Keratinocyte (primary cell): ENCODE results near the gene PIK3AP1. TPM values are rescaled to one million over a fixed set of nuclear protein-coding genes. Genes with fewer than 3 reads are reported as not detected.

Experiments
- DNase-seq: peaks from one replicate; pipeline ENCODE4 v3.0.0-alpha.2; 2011; ENCODE audit warnings: low read depth, missing footprints, low spot score
- FAIRE-seq: peaks from 2 replicates; lab custom pipeline; 2011; peaks lifted over from hg19 to GRCh38; lab: Jason Lieb, UNC
- H2AFZ ChIP-seq: 2 replicates; pipeline ENCODE4 v1.6.0; 2012; ENCODE audit warnings: low read length, control low read depth, inconsistent platforms; ENCODE audit not compliant: control insufficient read depth
- H3K27ac ChIP-seq: 2 replicates; pipeline ENCODE4 v1.5.1; 2011; ENCODE audit warnings: low read length; ENCODE audit not compliant: control insufficient read depth, insufficient read depth
- H3K27me3 ChIP-seq: 3 replicates; pipeline ENCODE4 v1.6.0; 2011; ENCODE audit warnings: low read length; ENCODE audit not compliant: control insufficient read depth, insufficient read depth; ENCODE audit errors: extremely low read depth
- H3K36me3 ChIP-seq, 2 experiments: 2 replicates in 1 of 2; 3 replicates in 1 of 2; pipeline ENCODE4 v1.5.1; 2011; ENCODE audit warnings: low read length in 2 of 2, mild to moderate bottlenecking in 1 of 2; ENCODE audit not compliant: control insufficient read depth in 2 of 2, insufficient read depth in 2 of 2; ENCODE audit errors: extremely low read depth in 1 of 2
- H3K4me1 ChIP-seq: 3 replicates; pipeline ENCODE4 v1.5.1; 2011; ENCODE audit warnings: low read length; ENCODE audit not compliant: control insufficient read depth, insufficient read depth; ENCODE audit errors: extremely low read depth
- H3K4me2 ChIP-seq: 3 replicates; pipeline ENCODE4 v1.6.0; 2011; ENCODE audit warnings: low read depth, low read length; ENCODE audit not compliant: control insufficient read depth, insufficient read depth; ENCODE audit errors: extremely low read depth
- H3K4me3 ChIP-seq, 3 experiments: fragments of 200-600 bp in 1 of 3; sonication (generic) in 1 of 3; 2 replicates in 2 of 3; 3 replicates in 1 of 3; pipeline ENCODE4 v1.5.1; 2011 to 2016; ENCODE audit warnings: low read length in 3 of 3, mild to moderate bottlenecking in 3 of 3, control low read depth in 2 of 3, inconsistent platforms in 1 of 3, low read depth in 1 of 3, mixed read lengths in 1 of 3, mixed run types in 1 of 3, moderate library complexity in 1 of 3; ENCODE audit not compliant: control insufficient read depth in 2 of 3, insufficient read depth in 2 of 3; ENCODE audit errors: extremely low read depth in 1 of 3
- H3K79me2 ChIP-seq: 2 replicates; pipeline ENCODE4 v1.6.0; 2012; ENCODE audit warnings: low read length; ENCODE audit not compliant: control insufficient read depth, insufficient read depth
- H3K9ac ChIP-seq: 3 replicates; pipeline ENCODE4 v1.6.0; 2011; ENCODE audit warnings: low read length; ENCODE audit not compliant: control insufficient read depth, insufficient read depth; ENCODE audit errors: extremely low read depth
- H3K9me1 ChIP-seq: 3 replicates; pipeline ENCODE4 v1.6.0; 2011; ENCODE audit warnings: low read length; ENCODE audit not compliant: control insufficient read depth, insufficient read depth; ENCODE audit errors: extremely low read depth
- H3K9me3 ChIP-seq: 2 replicates; pipeline ENCODE4 v1.5.1; 2012; ENCODE audit warnings: low read depth, low read length; ENCODE audit not compliant: control insufficient read depth
- H4K20me1 ChIP-seq: 3 replicates; pipeline ENCODE4 v1.6.0; 2011; ENCODE audit warnings: low read length; ENCODE audit not compliant: control insufficient read depth, insufficient read depth; ENCODE audit errors: extremely low read depth
- CTCF ChIP-seq, 3 experiments: IDR thresholded peaks in 1 of 3; conservative IDR thresholded peaks in 1 of 3; optimal IDR thresholded peaks in 1 of 3; 2 replicates in 2 of 3; 3 replicates in 1 of 3; pipeline versions ENCODE3 to v1.5.1; 2011; ENCODE audit warnings: low read length in 3 of 3, mild to moderate bottlenecking in 3 of 3, moderate library complexity in 2 of 3, control low read depth in 1 of 3, inconsistent platforms in 1 of 3; ENCODE audit not compliant: insufficient read depth in 2 of 3; ENCODE audit errors: extremely low read depth in 1 of 3
- EZH2 ChIP-seq: IDR thresholded peaks from one replicate; pipeline ENCODE4 v1.6.1; 2012; ENCODE audit warnings: inconsistent platforms, mild to moderate bottlenecking, low read length, moderate library complexity
- dilution Hi-C: fragments of 300-500 bp; cut with MboI; formaldehyde crosslinking; loops from one replicate; pipeline ENCODE4 v1.7.0; 2020; ENCODE audit warnings: low sequenced_read_pairs; ENCODE audit not compliant: extremely low pct_ligation_motif_present
- polyA minus RNA-seq, 3 experiments: library from RNA; depleted of rRNA, polyadenylated mRNA; stranded (reverse); fragments of >200 nt; gene quantifications; 1 replicate in 1 of 3; 2 replicates in 1 of 3; 3 replicates in 1 of 3; pipeline ENCODE4 v1.2.3, GENCODE V29; 2011
- polyA plus RNA-seq, 5 experiments: library from polyadenylated mRNA; depleted of rRNA in 3 of 5; stranded (reverse) in 3 of 5; stranded (forward) in 1 of 5; unstranded in 1 of 5; fragments of >200 nt; gene quantifications; 1 replicate in 1 of 5; 2 replicates in 3 of 5; 3 replicates in 1 of 5; pipeline versions ENCODE4 v1.2.1 to v1.2.3, GENCODE V29; 2011 to 2012; ENCODE audit warnings: missing spikeins in 2 of 5, low read depth in 1 of 5, low replicate concordance in 1 of 5

The PIK3AP1 gene
- polyA plus RNA-seq (0.02 to 0.09 TPM in 2 of 3 replicates, not detected in the other), polyA minus RNA-seq (not detected in 3 replicates)
- polyA plus RNA-seq (2011; ENCODE audit: low read depth): not detected
- polyA plus RNA-seq (2011; cell fraction: cytosol; rRNA removed): not detected in 2 replicates
- not detected in 2 replicates for polyA plus RNA-seq (2011; cell fraction: nucleus; rRNA removed)
- polyA plus RNA-seq (2012; ENCODE audit: low replicate concordance): not detected in 2 replicates
- polyA minus RNA-seq (2011; cell fraction: cytosol; rRNA and poly(A)+ RNA removed): not detected
- not detected in 2 replicates for polyA minus RNA-seq (2011; cell fraction: nucleus; rRNA and poly(A)+ RNA removed)

- peak; percentile 9 for FAIRE-seq
- Histone ChIP-seq H3K27ac (no peak within 1 kb of the TSS), H3K4me2 (peak within 1 kb of the TSS; percentile 29), H2AFZ (no peak within 1 kb of the TSS), H3K79me2 (no peaks in the 10 kb centered on the region), H3K4me1 (no peaks in the 10 kb centered on the region), H3K36me3 (no peaks in the 10 kb centered on the region), H4K20me1 (no peaks in the 10 kb centered on the region), H3K9ac (no peak within 1 kb of the TSS), H3K27me3 (peaks cover 20% of the 10 kb centered on the region), H3K4me3 (peak within 1 kb of the TSS; percentile 23 to 35 (median 33)), H3K9me3 (no peaks in the 10 kb centered on the region), H3K9me1 (no peaks in the 10 kb centered on the region)
- TF ChIP-seq CTCF (optimal IDR thresholded peaks at IDR 0.05 in 1 of 3, IDR thresholded peaks at IDR 0.05 in 1 of 3, conservative IDR thresholded peaks at IDR 0.05 in 1 of 3; ENCODE audit: extremely low read depth in 1 of 3, insufficient read depth in 2 of 3, low read length in 3 of 3): no peak
- no peak for TF ChIP-seq EZH2
- no peak for DNase-seq
- dilution Hi-C loops: no loop called here
These were observed at the start of gene PIK3AP1 for GRCh38 chr10:96720422-96721206. TSS of gene PIK3AP1 (minus strand) at chr10:96720514. CDS start at chr10:96720394, 120 bp downstream.

GRCh38 chr10:96768136-96768535 lies 47.8 kb upstream of the PIK3AP1 start:
- H3K36me3 ChIP-seq: no peaks in the 10 kb centered on the region
- H3K9me1 ChIP-seq: no peaks in the 10 kb centered on the region
- H3K27ac ChIP-seq: no peak overlapping the region
- dilution Hi-C loops: no loop called here
- H4K20me1 ChIP-seq: no peaks in the 10 kb centered on the region
- FAIRE-seq: no peak
- no peak overlapping the region for H3K4me2 ChIP-seq
- H3K27me3 ChIP-seq: no peaks in the 10 kb centered on the region
- no peak for DNase-seq
- no peak overlapping the region for H3K9ac ChIP-seq
- TF ChIP-seq EZH2 (no peak), CTCF (optimal IDR thresholded peaks at IDR 0.05 in 1 of 3, IDR thresholded peaks at IDR 0.05 in 1 of 3, conservative IDR thresholded peaks at IDR 0.05 in 1 of 3; ENCODE audit: extremely low read depth in 1 of 3, insufficient read depth in 2 of 3, low read length in 3 of 3) (no peak)
- H3K79me2 ChIP-seq: no peaks in the 10 kb centered on the region
- no peak overlapping the region for H3K4me3 ChIP-seq
- H3K9me3 ChIP-seq: no peaks in the 10 kb centered on the region
- no peaks in the 10 kb centered on the region for H3K4me1 ChIP-seq
- H2AFZ ChIP-seq: no peak overlapping the region
